SK-N-SH (cell line): Measurements from ENCODE around the gene AXL.

Experiments used
- RAD21 ChIP-seq: IDR thresholded peaks from 2 replicates; pipeline ENCODE4 v1.6.1; 2012; ENCODE audit warnings: mild to moderate bottlenecking, low read length
- TAF1 ChIP-seq: IDR thresholded peaks from 2 replicates; pipeline ENCODE4 v1.6.1; 2012; ENCODE audit warnings: low read depth, mild to moderate bottlenecking, low read length, moderate library complexity, borderline replicate concordance

DNA sequence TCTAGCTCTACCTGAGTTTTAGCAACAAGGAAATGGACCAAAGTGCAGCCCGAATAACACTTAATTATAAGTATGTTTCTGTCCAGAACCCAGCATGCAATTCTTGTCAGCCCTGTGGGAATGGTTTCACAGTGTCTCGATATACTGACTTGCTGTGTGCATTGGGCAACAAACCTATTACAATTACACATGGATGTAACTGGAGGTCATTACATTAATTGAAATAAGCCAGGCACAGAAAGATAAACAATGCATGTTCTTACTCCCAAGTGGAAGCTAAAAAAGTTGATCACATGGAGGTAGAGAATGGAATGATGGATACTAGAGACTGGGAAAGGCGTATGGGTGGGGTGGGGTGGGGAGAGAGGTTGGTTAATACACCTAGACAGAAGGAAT, 31.1 kb upstream of the AXL start:
- TF ChIP-seq RAD21 (no peak), TAF1 (no peak)
